Measurements from ENCODE around the gene CAPN15. TPM values are rescaled to one million over a fixed set of nuclear protein-coding genes. Genes with fewer than 3 reads are reported as not detected.
A peak's percentile ranks its signal among the peaks of the same experiment; 100 is the strongest.

Gene CAPN15
- total and polyA plus RNA-seq, 9 of the 15 experiments (the other 6 are each of a cell fraction or from before 2014, with no cell fraction given), result 0.62 to 111 (median 14.2) TPM

DNA sequence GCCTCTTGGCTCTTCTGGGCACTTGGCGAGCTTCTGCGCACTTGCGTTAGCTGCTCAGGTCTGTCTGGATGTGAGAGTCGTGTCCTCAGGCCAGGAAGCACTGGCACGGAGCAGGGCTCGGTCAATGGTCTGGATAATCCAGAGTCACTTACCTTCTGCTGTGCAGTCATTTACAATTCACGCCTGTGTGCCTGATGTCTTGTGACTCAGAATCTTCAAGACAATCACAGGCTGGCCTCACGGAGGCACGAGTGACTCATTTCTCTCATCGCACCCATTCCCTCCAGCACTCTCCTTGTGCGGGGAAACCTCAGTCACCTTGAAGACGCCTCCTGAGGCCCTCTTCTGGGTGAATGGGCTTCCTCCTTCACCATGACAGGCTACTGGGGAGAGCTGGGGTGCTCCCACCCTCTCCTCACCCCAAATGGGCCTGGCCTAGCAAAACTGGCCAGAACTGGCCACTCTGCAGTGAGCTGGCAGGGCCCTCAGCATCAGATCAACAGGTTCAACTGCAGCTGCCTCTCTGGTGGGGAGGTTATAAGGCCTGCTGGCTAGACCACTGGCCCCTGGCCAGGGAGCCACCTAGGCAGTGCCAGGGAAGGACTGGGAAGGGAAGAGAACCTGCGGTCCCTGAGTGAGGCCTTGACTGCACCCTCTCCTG lies 1.9 kb upstream of the CAPN15 start (continued):
- TF ChIP-seq, protein P1, sequence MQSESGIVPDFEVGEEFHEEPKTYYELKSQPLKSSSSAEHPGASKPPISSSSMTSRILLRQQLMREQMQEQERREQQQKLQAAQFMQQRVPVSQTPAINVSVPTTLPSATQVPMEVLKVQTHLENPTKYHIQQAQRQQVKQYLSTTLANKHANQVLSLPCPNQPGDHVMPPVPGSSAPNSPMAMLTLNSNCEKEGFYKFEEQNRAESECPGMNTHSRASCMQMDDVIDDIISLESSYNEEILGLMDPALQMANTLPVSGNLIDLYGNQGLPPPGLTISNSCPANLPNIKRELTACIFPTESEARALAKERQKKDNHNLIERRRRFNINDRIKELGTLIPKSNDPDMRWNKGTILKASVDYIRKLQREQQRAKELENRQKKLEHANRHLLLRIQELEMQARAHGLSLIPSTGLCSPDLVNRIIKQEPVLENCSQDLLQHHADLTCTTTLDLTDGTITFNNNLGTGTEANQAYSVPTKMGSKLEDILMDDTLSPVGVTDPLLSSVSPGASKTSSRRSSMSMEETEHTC (IDR thresholded peaks at IDR 0.05), result peak; percentile 75; the same call in 1 of the 2 replicates
- TF ChIP-seq JUND (IDR thresholded peaks at IDR 0.05; ENCODE audit: borderline replicate concordance, low read depth, low read length), result peak; percentile 89
- peak; percentile 84; the same call in 2 of the 3 replicates for TF ChIP-seq JUND (tag; IDR thresholded peaks at IDR 0.05; ENCODE audit: borderline replicate concordance, low read depth, low read length)
- peak; percentile 34; the same call in 1 of the 2 replicates for TF ChIP-seq NFIC (IDR thresholded peaks at IDR 0.05)
- TF ChIP-seq POLR2B (IDR thresholded peaks at IDR 0.05; ENCODE audit: low read depth, partially characterized antibody), result no peak
- peak; percentile 97 for TF ChIP-seq FOSL1 (tag; conservative IDR thresholded peaks at IDR 0.05)
- no peak for TF ChIP-seq NEUROD1 (IDR thresholded peaks at IDR 0.05; ENCODE audit: borderline replicate concordance, low read depth, low read length, partially characterized antibody)
- TF ChIP-seq HCFC1 (IDR thresholded peaks at IDR 0.05; ENCODE audit: low read depth, low read length), result no peak
- no peak for TF ChIP-seq MYNN (IDR thresholded peaks at IDR 0.05)
- TF ChIP-seq MYNN (CRISPR knock-in tag; IDR thresholded peaks at IDR 0.05), result no peak
- TF ChIP-seq, protein P2, sequence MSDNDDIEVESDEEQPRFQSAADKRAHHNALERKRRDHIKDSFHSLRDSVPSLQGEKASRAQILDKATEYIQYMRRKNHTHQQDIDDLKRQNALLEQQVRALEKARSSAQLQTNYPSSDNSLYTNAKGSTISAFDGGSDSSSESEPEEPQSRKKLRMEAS (CRISPR knock-in tag; IDR thresholded peaks at IDR 0.05), result peak; percentile 38
- TF ChIP-seq, protein P3, sequence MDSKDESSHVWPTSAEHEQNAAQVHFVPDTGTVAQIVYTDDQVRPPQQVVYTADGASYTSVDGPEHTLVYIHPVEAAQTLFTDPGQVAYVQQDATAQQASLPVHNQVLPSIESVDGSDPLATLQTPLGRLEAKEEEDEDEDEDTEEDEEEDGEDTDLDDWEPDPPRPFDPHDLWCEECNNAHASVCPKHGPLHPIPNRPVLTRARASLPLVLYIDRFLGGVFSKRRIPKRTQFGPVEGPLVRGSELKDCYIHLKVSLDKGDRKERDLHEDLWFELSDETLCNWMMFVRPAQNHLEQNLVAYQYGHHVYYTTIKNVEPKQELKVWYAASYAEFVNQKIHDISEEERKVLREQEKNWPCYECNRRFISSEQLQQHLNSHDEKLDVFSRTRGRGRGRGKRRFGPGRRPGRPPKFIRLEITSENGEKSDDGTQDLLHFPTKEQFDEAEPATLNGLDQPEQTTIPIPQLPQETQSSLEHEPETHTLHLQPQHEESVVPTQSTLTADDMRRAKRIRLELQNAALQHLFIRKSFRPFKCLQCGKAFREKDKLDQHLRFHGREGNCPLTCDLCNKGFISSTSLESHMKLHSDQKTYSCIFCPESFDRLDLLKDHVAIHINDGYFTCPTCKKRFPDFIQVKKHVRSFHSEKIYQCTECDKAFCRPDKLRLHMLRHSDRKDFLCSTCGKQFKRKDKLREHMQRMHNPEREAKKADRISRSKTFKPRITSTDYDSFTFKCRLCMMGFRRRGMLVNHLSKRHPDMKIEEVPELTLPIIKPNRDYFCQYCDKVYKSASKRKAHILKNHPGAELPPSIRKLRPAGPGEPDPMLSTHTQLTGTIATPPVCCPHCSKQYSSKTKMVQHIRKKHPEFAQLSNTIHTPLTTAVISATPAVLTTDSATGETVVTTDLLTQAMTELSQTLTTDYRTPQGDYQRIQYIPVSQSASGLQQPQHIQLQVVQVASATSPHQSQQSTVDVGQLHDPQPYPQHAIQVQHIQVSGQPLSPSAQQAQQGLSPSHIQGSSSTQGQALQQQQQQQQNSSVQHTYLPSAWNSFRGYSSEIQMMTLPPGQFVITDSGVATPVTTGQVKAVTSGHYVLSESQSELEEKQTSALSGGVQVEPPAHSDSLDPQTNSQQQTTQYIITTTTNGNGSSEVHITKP (IDR thresholded peaks at IDR 0.05; ENCODE audit: partially characterized antibody), result peak; percentile 76
- 0 out of 4 replicates have a peak, but pooled peaks of 1 of the 2 experiments have one; percentile 6 for TF ChIP-seq NRF1 (conservative IDR thresholded peaks at IDR 0.05 in 1 of 2, IDR thresholded peaks at IDR 0.05 in 1 of 2)
- TF ChIP-seq KDM5B (IDR thresholded peaks at IDR 0.05; ENCODE audit: insufficient replicate concordance, low read depth, low read length), result peak; percentile 48
- 0 out of 2 replicates have a peak, but pooled peaks have one; percentile 13 for TF ChIP-seq EP300 (IDR thresholded peaks at IDR 0.05; ENCODE audit: low read length)
- peak; percentile 81 for TF ChIP-seq JUN (IDR thresholded peaks at IDR 0.05; ENCODE audit: borderline replicate concordance, low read depth, low read length)
- TF ChIP-seq JUN (CRISPR knock-in tag; IDR thresholded peaks at IDR 0.05; ENCODE audit: borderline replicate concordance), result no peak
- TF ChIP-seq TAF15 (IDR thresholded peaks at IDR 0.05; ENCODE audit: low read depth, low read length), result peak; percentile 68; the same call in 1 of the 2 replicates
- peak; percentile 60 for TF ChIP-seq SOX6 (IDR thresholded peaks at IDR 0.05)
- peak; percentile 55; the same call in 1 of the 2 replicates for TF ChIP-seq SMARCE1 (IDR thresholded peaks at IDR 0.05)
- TF ChIP-seq, protein P4, sequence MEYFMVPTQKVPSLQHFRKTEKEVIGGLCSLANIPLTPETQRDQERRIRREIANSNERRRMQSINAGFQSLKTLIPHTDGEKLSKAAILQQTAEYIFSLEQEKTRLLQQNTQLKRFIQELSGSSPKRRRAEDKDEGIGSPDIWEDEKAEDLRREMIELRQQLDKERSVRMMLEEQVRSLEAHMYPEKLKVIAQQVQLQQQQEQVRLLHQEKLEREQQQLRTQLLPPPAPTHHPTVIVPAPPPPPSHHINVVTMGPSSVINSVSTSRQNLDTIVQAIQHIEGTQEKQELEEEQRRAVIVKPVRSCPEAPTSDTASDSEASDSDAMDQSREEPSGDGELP (CRISPR knock-in tag; IDR thresholded peaks at IDR 0.05; ENCODE audit: borderline replicate concordance), result peak; percentile 22; the same call in 1 of the 2 replicates
- peak; percentile 42 for TF ChIP-seq ARID1B (IDR thresholded peaks at IDR 0.05)

All from K562 (cell line).